ENCODE results near the gene TRPM3. TPM values are rescaled to one million over a fixed set of nuclear protein-coding genes. Genes with fewer than 3 reads are reported as not detected.

TRPM3 gene
- polyA plus RNA-seq, 3 donors, result not detected

- TF ChIP-seq, protein P1, sequence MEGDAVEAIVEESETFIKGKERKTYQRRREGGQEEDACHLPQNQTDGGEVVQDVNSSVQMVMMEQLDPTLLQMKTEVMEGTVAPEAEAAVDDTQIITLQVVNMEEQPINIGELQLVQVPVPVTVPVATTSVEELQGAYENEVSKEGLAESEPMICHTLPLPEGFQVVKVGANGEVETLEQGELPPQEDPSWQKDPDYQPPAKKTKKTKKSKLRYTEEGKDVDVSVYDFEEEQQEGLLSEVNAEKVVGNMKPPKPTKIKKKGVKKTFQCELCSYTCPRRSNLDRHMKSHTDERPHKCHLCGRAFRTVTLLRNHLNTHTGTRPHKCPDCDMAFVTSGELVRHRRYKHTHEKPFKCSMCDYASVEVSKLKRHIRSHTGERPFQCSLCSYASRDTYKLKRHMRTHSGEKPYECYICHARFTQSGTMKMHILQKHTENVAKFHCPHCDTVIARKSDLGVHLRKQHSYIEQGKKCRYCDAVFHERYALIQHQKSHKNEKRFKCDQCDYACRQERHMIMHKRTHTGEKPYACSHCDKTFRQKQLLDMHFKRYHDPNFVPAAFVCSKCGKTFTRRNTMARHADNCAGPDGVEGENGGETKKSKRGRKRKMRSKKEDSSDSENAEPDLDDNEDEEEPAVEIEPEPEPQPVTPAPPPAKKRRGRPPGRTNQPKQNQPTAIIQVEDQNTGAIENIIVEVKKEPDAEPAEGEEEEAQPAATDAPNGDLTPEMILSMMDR (IDR thresholded peaks at IDR 0.05), result no peak
- Histone ChIP-seq H3K27ac (ENCODE audit: low read depth in 1 of 2, low read length in 2 of 2) (no peak overlapping the region), H2AFZ (ENCODE audit: insufficient read depth, low read depth, low read length, poor library complexity, severe bottlenecking) (no peak overlapping the region), H3K4me1 (ENCODE audit: control insufficient read depth in 1 of 2, insufficient read depth in 2 of 2, low read length in 2 of 2) (no peaks in the 10 kb centered on the region), H3K9me3 (replicated peaks in 1 of 2; ENCODE audit: control insufficient read depth in 1 of 2, insufficient read depth in 1 of 2, low read length in 2 of 2) (no peaks in the 10 kb centered on the region), H4K20me1 (ENCODE audit: insufficient read depth, low read length) (no peaks in the 10 kb centered on the region), H3K36me3 (replicated peaks in 1 of 2; ENCODE audit: control insufficient read depth in 1 of 2, insufficient read depth in 2 of 2, low read length in 2 of 2) (no peaks in the 10 kb centered on the region), H3K27me3 (ENCODE audit: control insufficient read depth in 2 of 2, insufficient read depth in 2 of 2, low read length in 2 of 2) (no peaks in the 10 kb centered on the region), H3K4me2 (replicated peaks; ENCODE audit: extremely low read depth, low read length, poor library complexity, severe bottlenecking) (no peak overlapping the region), H3K4me3 (replicated peaks in 1 of 3; ENCODE audit: low read depth in 2 of 3, low read length in 3 of 3) (no peak overlapping the region), H3K79me2 (ENCODE audit: insufficient read depth, low read length) (no peaks in the 10 kb centered on the region), H3K9ac (ENCODE audit: insufficient read depth, low read length, poor library complexity, severe bottlenecking) (no peak overlapping the region)
- no CpG with 5 or more reads among the region's 2 CpGs for WGBS (ENCODE audit: insufficient coverage)
- Mint-ChIP-seq H3K27me3 (ENCODE audit: low read depth in 3 of 3) (peaks cover 0 to 1% (median 0%) of the 10 kb centered on the region in 3 donors), H3K9me3 (peaks cover 0 to 5% (median 0%) of the 10 kb centered on the region in 7 donors), H3K4me1 (no peaks in the 10 kb centered on the region), H3K4me3 (no peak overlapping the region), H3K36me3 (no peaks in the 10 kb centered on the region), H3K27ac (no peak overlapping the region)
- intact Hi-C loops (cut with micrococcal nuclease), result no loop called here
- DNase-seq, result no peak
Observed at GRCh38 chr9:70887826-70888225, 233.6 kb downstream of the TRPM3 start.

GRCh38 chr9:70883963-70884793 lies 237.2 kb downstream of the TRPM3 start:
- H3K4me1 ChIP-seq (ENCODE audit: control insufficient read depth in 1 of 2, insufficient read depth in 2 of 2, low read length in 2 of 2), result no peaks in the 10 kb centered on the region
- Mint-ChIP-seq H3K4me1 (no peaks in the 10 kb centered on the region), H3K36me3 (no peaks in the 10 kb centered on the region), H3K27ac (no peak overlapping the region), H3K27me3 (ENCODE audit: low read depth in 3 of 3) (peaks cover 0 to 1% (median 0%) of the 10 kb centered on the region in 3 donors), H3K4me3 (no peak overlapping the region), H3K9me3 (peaks cover 0 to 2% (median 0%) of the 10 kb centered on the region in 7 donors)
- TF ChIP-seq, protein P1 (IDR thresholded peaks at IDR 0.05), result no peak
- no peak overlapping the region for H3K27ac ChIP-seq (ENCODE audit: low read depth in 1 of 2, low read length in 2 of 2)
- no peaks in the 10 kb centered on the region for H3K79me2 ChIP-seq (ENCODE audit: insufficient read depth, low read length)
- H3K4me3 ChIP-seq (replicated peaks in 1 of 3; ENCODE audit: low read depth in 2 of 3, low read length in 3 of 3), result no peak overlapping the region
- H4K20me1 ChIP-seq (ENCODE audit: insufficient read depth, low read length), result no peaks in the 10 kb centered on the region
- H3K27me3 ChIP-seq (ENCODE audit: control insufficient read depth in 2 of 2, insufficient read depth in 2 of 2, low read length in 2 of 2), result no peaks in the 10 kb centered on the region
- no peak overlapping the region for H2AFZ ChIP-seq (ENCODE audit: insufficient read depth, low read depth, low read length, poor library complexity, severe bottlenecking)
- no peaks in the 10 kb centered on the region for H3K9me3 ChIP-seq (replicated peaks in 1 of 2; ENCODE audit: control insufficient read depth in 1 of 2, insufficient read depth in 1 of 2, low read length in 2 of 2)
- 94% methylated on average over 3 of the region's 7 CpGs for WGBS (ENCODE audit: insufficient coverage)
- no peak for DNase-seq
- H3K9ac ChIP-seq (ENCODE audit: insufficient read depth, low read length, poor library complexity, severe bottlenecking), result no peak overlapping the region
- no peaks in the 10 kb centered on the region for H3K36me3 ChIP-seq (replicated peaks in 1 of 2; ENCODE audit: control insufficient read depth in 1 of 2, insufficient read depth in 2 of 2, low read length in 2 of 2)
- no peak overlapping the region for H3K4me2 ChIP-seq (replicated peaks; ENCODE audit: extremely low read depth, low read length, poor library complexity, severe bottlenecking)
- intact Hi-C loops (cut with micrococcal nuclease), result no loop called here

Data from CD14-positive monocyte (primary cell).